PC-9 (cell line): ENCODE results near the gene PRB2.
"Not testable (repeated sequence)": the region's sequence is repeated elsewhere in the genome, so short reads cannot be mapped to it uniquely, and the experiment has no call there.

Experiments
- CTCF ChIP-seq: fragments of 200-600 bp; sonication (generic); conservative IDR thresholded peaks from 2 replicates; pipeline ENCODE4 v1.6.1; 2017; ENCODE audit warnings: mixed run types, antibody characterized with exemption, mild to moderate bottlenecking, moderate library complexity
- EZH2 ChIP-seq: fragments of 200-600 bp; sonication (generic); IDR thresholded peaks from 2 replicates; pipeline ENCODE4 v1.8.0; 2017; ENCODE audit warnings: antibody characterized with exemption, low read depth

DNA sequence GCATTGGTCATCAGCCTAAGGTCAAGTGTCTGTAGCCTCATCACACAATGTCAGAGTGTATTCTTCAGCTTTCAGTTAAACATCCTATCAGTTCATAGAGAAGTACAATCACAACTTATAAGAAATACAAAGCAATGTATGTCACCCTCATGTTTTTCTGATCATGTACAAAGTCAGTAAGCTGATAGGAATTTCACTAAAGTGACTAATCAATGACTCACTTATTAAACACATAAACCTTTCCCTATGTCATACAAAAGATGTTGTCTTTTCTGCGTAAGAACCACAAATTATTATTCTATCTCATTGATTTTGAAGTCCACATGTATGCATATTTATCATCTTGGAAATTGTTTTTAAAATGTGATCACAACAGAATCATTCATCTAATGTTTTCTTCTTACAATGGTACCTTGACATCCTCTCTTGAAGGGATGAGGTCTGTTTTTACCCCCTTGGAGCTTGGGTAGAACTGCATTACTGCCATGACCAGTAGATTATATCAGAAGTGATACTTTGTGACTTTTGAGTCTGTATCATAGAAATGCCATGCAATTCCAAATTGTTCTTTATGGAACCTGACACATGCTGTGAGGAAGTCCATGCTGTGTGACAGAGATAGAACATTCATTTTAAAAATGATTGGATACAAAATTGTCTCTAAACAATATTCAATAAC lies 35.0 kb downstream of the PRB2 start:
- not testable (repeated sequence) for TF ChIP-seq CTCF, EZH2
